GM19193 (cell line): ENCODE data around the gene ZBED2.

Experiments
- POLR2A ChIP-seq: IDR thresholded peaks from 4 replicates; pipeline ENCODE4 v1.6.1; 2011; ENCODE audit not compliant: insufficient read depth, insufficient read length; ENCODE audit errors: extremely low read depth

ZBED2 gene

GRCh38 chr3:111589303-111590142 is 5.6 kb downstream of the ZBED2 start:
- no peak for TF ChIP-seq POLR2A

- no peak for TF ChIP-seq POLR2A
These were observed 6.6 kb downstream of the ZBED2 start for GRCh38 chr3:111588527-111588926.

- no peak for TF ChIP-seq POLR2A
These were observed 9.9 kb downstream of the ZBED2 start for GRCh38 chr3:111585217-111585616.

- no peak for TF ChIP-seq POLR2A
These were observed 10.4 kb downstream of the ZBED2 start for GRCh38 chr3:111584744-111585143.

- no peak for TF ChIP-seq POLR2A
These were observed 13.0 kb downstream of the ZBED2 start for GRCh38 chr3:111582120-111582474.

GRCh38 chr3:111581403-111582119 is 13.6 kb downstream of the ZBED2 start:
- TF ChIP-seq POLR2A = no peak

- no peak for TF ChIP-seq POLR2A
These were observed 15.7 kb downstream of the ZBED2 start for GRCh38 chr3:111579495-111579894.

- no peak for TF ChIP-seq POLR2A
These were observed 16.3 kb downstream of the ZBED2 start for GRCh38 chr3:111578867-111579266.

- no peak for TF ChIP-seq POLR2A
These were observed 17.1 kb downstream of the ZBED2 start for GRCh38 chr3:111577798-111578685.

GRCh38 chr3:111577113-111577512 is 18.0 kb downstream of the ZBED2 start:
- no peak for TF ChIP-seq POLR2A

GRCh38 chr3:111571907-111572460 is 23.2 kb downstream of the ZBED2 start:
- no peak for TF ChIP-seq POLR2A

- no peak for TF ChIP-seq POLR2A
These were observed 23.9 kb downstream of the ZBED2 start for GRCh38 chr3:111571282-111571681.

- no peak for TF ChIP-seq POLR2A
These were observed 24.6 kb downstream of the ZBED2 start for GRCh38 chr3:111570404-111571030.

- no peak for TF ChIP-seq POLR2A
These were observed 26.2 kb downstream of the ZBED2 start for GRCh38 chr3:111568911-111569310.
